Measurements from ENCODE around the gene PTPN14.

PTPN14 gene

DNA sequence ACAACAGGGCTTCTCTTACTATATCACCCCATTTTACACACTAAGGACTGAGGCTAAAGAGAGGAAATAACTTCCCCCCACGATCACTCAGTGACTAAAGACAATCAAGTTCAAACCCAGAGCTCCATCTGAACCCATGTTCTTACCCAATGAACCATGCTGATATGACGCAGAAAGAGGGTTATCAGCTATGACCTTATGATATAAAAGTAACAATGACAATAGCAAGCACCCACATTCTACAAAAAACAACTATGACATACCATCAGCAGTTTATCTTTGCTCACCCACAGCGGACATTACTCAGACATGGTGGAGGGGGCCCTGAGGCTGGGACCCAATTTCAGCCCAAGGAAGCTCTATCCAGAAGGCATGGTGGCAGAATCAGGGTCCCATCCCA lies 75.7 kb downstream of the PTPN14 start:
- DNase-seq (ENCODE audit: low read depth) = no peak

DNA sequence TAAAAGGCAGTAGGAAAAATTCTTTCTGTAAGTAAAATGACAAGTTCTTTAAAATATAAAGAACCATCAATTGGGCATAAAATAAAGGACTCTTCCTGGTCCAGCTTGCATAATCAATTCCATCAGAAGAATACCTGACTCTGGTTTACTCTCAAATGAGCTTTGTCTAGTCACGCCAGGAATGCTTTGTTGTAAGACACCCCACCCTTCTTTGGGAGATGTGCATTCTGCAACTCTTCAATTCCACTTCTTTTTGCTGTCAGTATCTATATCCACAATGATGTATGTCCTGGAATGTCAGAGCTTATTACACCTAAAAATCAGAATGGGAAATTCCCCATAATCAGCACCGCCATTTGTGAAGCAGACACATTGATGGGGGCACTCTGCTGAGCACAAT lies 76.1 kb downstream of the PTPN14 start:
- no peak for DNase-seq (ENCODE audit: low read depth)

DNA sequence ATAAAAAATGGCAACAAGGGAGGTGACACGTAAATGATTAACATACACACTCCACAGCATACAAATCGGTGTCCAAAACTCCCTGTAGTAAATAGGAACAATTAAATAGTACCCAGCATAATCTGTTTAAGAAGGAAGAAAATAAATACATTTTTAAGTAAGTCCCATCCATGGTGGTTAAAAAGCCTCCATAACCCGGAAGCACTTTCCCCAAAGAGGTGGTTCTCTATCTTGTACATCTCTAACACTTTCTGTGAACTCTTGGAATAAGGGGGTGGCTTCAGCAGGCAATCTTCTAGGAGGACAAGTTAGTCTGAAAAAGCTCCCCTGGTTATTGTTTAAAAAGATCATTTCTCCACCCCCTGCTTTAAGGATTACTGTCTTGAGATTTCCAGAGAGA lies 76.9 kb downstream of the PTPN14 start:
- no peak for DNase-seq (ENCODE audit: low read depth)

DNA sequence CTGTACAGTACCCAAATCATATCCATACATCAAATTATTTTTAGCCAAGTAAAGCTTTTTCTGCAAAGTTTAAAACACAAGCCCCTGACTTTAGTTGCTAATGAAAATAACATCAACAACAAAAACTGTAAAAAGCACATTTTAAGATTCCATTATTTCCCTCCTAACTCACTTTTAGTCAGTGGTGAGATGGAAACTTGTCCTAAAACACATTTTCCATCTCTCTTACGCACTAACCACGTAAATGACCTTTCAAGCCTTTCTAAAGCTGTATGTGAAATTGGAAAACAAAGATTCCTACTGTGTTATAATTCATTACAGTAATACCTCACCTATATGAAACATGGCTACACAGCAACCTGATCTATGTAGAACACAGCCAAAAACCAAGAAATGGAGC lies 77.5 kb downstream of the PTPN14 start:
- no peak for DNase-seq (ENCODE audit: low read depth)

DNA sequence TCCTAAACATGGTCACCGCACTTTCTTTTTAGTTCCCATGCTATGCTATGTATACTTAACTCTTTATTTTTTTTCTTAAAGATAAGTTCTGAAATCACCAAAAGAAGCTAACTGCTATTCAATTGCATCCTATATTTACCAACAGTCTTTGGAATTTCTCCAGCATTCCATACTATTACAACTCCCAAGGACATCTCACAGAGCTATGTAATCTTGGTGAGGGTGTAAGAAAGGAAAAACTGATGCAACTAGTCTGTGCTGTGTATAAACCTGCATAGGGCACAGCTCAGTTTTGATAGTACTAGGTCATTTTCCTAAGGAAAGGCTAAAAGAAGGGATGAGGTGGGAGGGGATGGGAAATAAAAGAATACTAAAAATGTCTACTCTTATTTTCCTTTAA lies 78.0 kb downstream of the PTPN14 start:
- no peak for DNase-seq (ENCODE audit: low read depth)

DNA sequence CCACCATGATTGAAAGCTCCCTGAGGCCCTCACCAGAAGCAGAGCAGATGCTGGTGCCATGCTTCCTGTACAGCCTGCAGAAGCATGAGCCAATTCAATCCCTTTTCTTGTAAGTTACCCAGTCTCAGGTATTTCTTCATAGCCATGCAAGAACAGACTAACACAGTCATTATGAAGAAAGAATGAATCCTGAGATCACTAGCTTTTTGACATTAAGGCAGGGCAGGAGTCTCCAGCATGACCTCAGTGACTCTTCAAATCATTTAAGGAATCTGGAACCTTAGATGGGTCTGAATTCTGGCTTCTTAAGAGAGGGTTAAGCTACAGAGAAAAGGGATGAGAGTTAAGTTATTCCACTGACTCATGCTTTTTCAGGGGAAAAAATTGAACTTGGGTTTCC lies 79.0 kb downstream of the PTPN14 start:
- DNase-seq (ENCODE audit: low read depth) = no peak

DNA sequence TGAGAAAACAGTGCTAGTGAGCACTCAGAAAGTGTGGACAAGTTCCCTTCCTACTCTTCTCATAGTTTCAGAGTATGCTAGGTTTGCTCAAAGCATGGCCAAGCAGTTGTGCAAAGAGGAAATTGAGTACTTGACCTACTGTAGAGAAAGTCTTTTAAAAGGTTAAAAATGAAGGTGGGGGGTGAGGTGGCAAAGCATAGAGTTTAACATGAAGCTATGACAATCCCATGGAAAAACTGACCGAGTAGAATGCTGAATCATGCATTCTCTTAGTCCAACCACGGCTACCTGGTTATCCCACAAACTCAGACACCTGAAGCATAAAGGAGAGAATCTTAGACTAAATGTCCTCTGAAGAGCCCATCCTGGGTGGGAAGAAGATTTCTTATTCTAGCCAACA lies 79.9 kb downstream of the PTPN14 start:
- DNase-seq (ENCODE audit: low read depth) = no peak

DNA sequence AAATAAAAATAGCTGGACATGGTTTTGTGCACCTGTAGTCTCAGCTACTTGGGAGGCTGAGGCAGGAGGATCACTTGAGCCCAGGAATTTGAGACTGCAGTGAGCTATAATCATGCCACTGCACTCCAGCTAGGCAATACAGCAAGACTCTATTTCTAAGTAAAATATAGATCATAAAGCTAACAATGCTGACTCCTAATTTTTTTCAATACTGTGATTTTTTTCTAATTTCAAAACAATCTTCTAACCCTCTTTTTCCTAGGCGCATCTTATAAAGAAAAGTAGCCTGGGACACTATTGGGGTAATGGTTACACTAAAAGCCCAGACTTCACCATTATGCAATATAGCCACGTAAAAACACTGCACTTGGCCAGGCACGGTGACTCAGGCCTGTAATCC lies 81.3 kb downstream of the PTPN14 start:
- DNase-seq (ENCODE audit: low read depth) = no peak

DNA sequence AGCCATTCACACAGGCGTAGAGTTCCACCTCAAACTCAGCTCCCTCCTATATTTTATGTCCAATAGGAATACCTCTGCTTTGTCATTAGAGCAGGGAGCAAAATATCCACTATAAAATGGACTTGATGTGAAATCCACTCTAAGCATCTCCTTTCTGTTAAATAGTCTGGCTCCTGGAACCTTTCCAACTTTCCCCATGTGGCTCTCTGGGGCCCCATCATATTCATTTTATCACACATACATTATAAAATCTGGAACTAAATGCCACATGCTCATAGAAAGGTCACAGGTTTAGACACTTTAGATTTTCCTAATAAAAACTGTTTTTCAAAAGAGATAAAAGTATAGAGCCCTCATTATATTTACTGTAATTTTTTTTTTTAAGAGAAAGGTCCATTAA lies 82.1 kb downstream of the PTPN14 start:
- DNase-seq (ENCODE audit: low read depth) = no peak

DNA sequence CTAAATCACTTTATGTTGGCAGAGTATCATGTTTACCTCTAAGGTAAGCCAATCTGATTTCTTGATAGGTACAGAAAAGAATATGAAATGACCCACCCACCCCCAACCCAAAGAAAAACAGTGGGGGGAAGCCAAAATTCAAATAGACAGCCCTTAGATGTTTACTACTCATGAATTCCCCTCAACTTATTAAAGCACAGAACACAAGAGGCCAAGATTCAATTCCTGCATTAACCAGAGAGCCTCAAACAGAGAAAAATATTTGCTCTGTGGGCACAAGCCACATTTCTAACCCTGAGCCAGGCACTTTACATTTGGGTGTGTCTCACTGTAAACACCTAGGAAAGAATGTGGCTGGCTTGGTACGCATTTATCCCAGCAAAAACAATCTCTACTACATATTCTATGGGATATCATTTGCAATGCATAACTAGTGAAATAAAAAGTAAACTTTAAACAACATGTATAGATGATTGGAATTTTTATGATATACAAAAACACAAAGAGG lies 84.3 kb downstream of the PTPN14 start:
- DNase-seq (ENCODE audit: low read depth) = no peak

DNA sequence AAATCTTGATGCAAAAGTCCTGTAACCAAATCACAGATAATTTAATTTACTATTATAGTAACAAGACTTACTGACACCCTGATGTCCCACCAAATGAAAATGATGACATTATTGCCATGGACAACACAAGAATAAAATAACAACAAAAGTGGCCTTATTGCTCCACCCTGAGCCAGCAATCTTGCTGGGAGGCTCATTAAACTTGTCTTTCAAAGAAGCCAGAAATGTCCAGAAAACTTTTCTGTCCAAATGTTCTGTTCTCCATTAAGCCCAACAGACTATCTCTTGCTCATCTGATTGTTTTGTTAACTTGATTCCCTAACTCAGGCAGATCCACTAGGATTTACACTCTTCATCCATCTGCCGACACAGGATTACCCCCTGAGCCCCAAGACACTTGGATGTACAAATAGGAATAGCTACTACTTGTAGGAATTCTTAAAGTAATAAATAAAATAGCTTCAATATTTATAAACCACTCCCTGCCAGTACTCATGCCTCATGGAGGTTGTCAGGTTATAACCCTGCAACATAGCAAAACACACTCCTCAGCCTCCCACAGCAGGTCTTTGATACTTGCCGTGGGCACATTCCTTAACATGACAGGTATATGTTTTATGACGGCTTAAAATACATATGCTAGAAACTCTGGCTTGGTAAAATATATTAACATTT lies 84.9 kb downstream of the PTPN14 start:
- no peak for DNase-seq (ENCODE audit: low read depth)

DNA sequence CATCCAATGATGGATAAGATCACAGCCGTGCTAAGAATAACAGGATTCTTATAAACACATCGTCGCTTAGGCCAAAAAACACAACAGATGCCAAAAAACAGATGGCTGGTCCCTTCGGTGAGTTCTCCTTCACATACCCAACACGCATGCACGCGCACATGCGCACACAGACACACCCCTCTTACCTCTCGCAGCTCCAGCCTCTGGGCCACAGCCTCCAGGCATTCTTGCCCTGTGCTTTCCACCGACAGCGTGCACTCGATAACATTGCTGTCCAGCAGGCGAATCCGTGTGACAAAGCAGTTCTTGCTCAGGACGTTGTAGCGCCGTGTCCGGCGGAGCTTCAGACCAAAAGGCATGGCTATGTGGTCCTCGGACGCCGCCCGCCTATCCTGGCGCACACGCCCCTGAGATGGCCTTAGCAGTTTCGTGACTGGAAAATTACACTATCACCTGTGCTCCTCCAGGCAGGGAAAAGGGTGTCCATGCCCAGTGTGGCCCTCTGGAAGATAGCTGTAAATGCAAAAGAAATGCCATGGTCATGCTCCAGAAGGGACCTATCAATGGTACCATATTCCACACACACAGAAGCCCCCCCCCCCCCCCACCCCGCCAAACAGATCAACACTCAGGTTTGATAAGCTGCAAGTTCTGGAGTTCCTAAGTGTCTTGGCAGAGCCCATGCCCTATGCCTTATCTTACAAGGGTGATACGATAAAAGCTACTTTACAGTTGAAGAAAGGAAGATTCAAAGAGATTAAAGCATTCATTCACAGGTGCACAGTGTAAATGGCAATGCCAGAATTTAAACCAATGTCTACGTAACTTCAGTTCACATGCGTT lies 86.7 kb downstream of the PTPN14 start:
- DNase-seq (ENCODE audit: low read depth) = no peak

DNA sequence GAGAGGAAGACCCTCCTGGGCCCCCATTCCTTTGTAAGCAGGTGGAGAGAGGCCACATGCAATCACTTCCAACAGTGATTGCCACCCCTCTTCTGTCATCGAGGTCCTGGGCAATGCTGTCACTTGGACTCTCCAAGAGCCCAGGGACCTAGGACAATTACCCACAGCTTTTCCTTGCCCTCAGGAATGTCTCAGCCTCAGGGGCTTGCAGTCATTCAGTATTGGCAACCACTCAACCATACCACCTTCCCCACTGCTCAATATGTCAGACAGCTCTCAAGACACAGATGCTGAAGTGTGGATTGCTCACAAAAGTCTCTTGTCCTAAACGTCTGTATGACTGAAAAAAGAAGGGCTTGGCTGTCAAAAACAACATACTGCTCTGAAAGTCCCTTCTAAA lies 87.8 kb downstream of the PTPN14 start:
- no peak for DNase-seq (ENCODE audit: low read depth)

DNA sequence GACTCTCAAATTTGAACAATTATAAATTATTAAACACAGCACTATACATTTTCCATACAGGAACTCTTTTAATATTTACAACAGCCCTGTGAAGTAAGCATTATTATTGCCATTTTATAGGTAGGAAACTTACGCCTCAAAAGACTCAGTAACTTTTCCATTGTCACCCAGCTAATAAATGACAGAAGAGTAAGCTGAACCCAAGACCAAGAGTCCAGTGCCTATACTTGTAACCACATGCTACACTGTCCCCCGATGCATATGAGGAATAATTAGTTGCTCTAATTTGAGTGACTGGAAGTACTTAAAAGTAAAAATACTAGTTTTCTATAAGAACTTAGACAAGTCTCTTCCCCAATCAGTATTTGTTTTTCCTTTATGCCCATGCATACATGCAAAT lies 88.5 kb downstream of the PTPN14 start:
- DNase-seq (ENCODE audit: low read depth) = no peak

DNA sequence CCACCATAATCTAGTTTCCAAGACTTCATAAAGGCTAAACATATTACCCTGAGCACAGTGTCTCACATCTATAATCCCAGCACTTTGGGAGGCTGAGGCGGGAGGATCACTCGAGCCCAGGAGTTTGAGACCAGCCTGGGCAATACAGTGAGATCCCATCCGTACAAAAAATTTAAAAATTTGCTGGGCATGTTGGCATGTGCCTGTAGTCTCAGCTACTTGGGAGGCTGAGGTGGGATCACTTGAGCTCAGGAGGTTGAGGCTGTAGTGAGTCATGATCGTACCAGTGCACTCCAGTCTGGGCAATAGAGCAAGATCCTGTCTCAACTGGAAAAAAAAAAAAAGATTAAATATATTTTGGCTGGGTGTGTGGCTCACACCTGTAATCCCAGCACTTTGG lies 90.1 kb downstream of the PTPN14 start:
- no peak for DNase-seq (ENCODE audit: low read depth)

DNA sequence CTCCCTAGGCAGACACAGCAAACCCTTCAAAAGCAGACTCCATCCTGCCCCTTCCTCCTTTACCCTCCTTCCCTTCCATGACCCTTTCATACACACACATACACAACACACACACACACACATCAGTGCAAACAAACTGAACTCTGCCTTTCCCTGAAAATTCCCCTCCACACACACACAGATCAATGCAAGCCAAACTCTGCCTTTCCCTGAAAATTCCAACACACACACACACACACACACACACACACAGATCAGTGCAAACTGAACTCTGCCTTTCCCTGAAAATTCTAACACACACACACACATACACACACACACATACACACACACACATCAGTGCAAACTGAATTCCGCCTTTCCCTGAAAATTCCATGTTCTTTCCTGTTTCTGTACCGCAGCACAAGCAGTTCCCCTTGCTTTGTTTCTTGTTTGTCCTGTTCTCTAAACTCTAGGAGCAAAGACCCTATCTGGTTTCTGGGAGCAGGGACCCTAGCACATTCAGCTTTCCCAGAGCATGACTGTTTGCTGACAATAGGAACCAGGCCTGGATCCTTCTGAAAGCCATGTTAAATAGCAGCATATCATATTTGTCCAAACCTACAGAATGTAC lies 91.0 kb downstream of the PTPN14 start:
- no peak for DNase-seq (ENCODE audit: low read depth)

DNA sequence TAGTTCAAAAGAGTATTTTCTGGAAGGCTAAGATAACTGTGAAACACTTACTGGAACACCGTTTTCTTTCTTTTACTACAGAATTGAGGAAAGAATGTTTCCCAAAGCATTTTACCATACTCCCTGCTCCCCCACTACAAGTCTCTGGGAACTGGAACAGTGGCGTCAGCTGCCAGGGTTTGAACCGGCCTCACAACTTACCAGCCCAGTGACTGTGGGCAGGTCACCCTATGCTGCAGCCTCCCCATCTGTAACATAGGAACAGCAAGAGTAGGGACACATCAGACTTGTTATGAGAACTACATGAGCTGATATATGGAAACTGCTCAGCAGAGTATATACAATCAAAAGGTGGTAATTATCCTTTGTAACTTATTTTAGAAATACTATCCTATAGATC lies 91.5 kb downstream of the PTPN14 start:
- DNase-seq (ENCODE audit: low read depth) = no peak

DNA sequence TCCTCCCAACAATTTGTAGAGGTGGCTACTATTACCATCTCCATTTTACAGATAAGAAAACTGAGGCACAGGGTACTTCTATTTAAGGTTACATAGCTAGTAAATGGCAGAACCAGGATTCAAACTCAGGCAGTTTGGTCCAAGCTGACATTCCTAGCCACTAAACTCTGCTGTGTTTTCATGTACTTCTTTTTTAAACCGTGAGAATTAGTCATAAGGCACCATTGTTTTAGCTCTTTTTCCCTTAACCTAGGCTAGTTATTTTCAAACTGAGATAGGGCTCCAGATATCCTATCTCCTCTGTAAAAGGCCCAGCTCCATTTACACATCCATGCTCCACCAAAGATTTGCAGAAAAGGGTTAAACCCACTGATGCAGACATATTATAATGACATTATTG lies 92.9 kb downstream of the PTPN14 start:
- no peak for DNase-seq (ENCODE audit: low read depth)

DNA sequence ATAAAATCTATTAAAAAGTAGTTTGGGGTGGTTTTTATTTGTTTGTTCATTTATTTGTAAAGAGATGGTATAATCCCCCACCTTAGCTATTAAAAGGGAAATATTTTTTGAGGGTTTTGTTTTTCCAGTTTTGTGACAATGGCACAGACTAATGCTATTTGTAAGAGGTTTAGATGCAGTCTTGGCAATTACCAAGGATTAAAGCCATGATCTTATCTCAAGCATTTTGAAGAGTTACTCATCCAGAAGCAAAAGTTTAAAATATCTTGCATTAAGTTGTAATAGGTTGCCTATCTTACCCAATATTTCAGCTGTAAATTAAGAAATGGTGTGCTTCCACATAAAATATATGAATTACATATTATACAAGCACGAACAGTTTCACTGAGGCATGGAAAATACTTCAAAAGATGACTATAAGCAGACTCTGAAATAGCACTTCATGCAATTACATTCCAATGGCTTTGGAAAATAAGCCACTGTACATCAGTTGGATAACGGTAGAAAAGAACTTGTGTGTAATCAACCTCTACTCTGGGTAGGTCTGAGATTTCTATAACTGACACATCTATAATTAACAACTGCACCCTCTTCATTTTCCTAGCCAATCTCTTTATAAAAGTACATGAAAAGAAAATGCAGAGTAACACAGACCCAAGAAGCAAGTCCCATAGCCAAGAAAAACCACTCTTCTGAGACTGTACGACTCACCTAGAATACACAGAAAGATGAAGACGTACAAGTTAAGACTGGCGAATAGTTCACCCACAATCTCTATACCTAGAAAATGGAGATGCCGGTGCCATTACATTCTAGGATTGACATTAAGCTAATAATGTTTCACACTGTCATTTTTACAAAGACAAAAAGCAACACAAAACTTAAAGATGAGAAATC lies 95.2 kb downstream of the PTPN14 start:
- no peak for DNase-seq (ENCODE audit: low read depth)

DNA sequence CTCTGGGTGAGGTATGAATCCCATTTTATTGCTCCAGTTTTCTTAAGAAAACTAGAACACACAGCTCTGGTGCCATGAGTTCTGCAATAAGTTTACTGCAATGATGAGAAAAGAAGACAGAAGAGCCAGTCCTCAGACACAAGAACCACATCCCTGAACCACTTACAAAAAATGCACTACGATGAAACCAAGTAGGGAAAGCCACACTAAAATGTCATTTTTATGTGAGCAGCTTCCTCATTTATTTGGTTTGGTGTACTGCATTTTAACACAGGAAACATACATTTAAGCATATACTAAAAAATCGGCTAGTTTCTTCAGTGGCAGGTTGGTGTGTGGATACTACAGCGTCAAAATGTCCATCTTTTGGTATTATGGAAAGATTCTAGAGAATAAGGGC lies 95.9 kb downstream of the PTPN14 start:
- no peak for DNase-seq (ENCODE audit: low read depth)

DNA sequence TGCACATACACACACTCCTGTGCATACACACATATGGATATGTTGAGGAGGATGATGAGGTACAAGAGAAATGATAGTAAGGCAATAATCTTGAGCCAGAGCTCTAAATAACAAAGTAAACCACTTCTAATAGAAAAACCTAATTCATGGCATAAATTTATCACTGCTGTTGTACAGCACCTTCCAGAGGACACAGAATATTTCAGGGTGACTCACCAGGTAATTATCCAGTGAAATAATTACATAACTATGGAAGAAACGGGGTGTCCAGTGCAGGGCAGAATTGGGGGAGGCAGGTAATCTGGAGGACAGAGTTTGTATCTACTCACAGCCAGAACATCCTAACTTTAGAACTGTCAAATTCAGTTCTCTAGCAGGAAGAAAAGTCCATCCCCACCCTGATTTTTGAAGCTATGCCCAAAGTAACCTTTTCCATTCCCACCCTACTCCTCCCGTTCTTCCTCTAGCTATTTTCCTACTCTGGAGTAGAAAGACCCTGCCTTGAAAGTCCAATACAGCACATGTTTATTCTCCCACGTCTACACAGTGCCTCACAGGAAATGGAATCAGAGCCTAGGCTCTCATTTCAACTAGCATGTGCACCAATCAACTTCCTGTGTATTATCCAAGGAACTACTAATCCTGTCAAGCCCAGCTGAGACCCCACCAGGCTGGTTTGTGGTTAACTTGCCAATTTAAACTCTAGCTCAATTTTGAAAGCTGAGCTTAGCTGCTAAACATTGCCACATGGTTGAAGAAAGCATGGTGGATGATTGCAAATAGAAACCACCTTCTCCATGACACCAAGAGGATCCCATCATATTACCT lies 96.6 kb downstream of the PTPN14 start:
- DNase-seq (ENCODE audit: low read depth) = no peak

Data from activated T-helper 1 cell treated with Interleukin-2 at 50 U/mL for 16 hours (primary cell).